Fibroblast of lung (primary cell): ENCODE results near the gene CCL17.

Source experiments
- CTCF ChIP-seq, 2 donors: IDR thresholded peaks in 1 of 2; conservative IDR thresholded peaks in 1 of 2; 1 replicate in 1 of 2; 2 replicates in 1 of 2; pipeline ENCODE4 v1.5.1; 2011 to 2012; ENCODE audit warnings: low read length in 2 of 2, control low read depth in 1 of 2, inconsistent platforms in 1 of 2, low read depth in 1 of 2, mild to moderate bottlenecking in 1 of 2
- EZH2 ChIP-seq: IDR thresholded peaks from 2 replicates; pipeline ENCODE4 v1.5.1; 2012; ENCODE audit warnings: low read length, control low read depth, mild to moderate bottlenecking; ENCODE audit errors: missing control alignments

- TF ChIP-seq CTCF (conservative IDR thresholded peaks at IDR 0.05 in 1 of 2, IDR thresholded peaks at IDR 0.05 in 1 of 2; ENCODE audit: low read depth in 1 of 2, low read length in 2 of 2) = no peak
- no peak for TF ChIP-seq EZH2
Observed at GRCh38 chr16:57371494-57372371, 32.8 kb upstream of the CCL17 start.
